Vagina (tissue), 2 donors: Measurements from ENCODE around the gene CDC14B.

Experiments
- POLR2A ChIP-seq, 2 donors: fragments of 450-650 bp; IDR thresholded peaks; one replicate each; pipeline ENCODE4 v1.6.1; 2017; ENCODE audit warnings: antibody characterized with exemption in 2 of 2, mild to moderate bottlenecking in 2 of 2, moderate library complexity in 2 of 2
- TF ChIP-seq, protein P1 (sequence below), 3 experiments: fragments of 450-650 bp in 2 of 3; fragments of 200-600 bp in 1 of 3; sonication (generic) in 1 of 3; IDR thresholded peaks; one replicate each; pipeline ENCODE4 v1.5.1; 2017 to 2019; ENCODE audit warnings: antibody characterized with exemption in 3 of 3, mild to moderate bottlenecking in 2 of 3, moderate library complexity in 2 of 3

DNA sequence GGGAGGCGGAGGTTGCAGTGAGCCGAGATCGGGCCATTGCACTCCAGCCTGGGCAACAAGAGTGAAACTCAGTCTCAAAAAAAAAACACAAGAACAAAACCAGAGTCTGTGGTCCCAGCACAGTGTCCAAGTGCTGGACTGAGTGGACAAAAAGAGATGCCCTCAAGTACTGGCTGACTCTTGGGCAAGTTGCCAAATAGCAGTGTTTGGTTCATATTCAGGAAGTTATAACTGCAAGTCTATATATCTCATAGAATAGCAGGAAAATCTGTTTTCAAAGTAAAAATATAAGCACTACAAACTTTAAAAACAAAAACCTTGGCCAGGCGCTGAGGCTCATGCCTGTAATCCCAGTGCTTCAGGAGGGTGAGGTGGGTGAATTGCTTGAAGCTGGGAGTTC lies 162.4 kb downstream of the CDC14B start:
- TF ChIP-seq, protein P1, sequence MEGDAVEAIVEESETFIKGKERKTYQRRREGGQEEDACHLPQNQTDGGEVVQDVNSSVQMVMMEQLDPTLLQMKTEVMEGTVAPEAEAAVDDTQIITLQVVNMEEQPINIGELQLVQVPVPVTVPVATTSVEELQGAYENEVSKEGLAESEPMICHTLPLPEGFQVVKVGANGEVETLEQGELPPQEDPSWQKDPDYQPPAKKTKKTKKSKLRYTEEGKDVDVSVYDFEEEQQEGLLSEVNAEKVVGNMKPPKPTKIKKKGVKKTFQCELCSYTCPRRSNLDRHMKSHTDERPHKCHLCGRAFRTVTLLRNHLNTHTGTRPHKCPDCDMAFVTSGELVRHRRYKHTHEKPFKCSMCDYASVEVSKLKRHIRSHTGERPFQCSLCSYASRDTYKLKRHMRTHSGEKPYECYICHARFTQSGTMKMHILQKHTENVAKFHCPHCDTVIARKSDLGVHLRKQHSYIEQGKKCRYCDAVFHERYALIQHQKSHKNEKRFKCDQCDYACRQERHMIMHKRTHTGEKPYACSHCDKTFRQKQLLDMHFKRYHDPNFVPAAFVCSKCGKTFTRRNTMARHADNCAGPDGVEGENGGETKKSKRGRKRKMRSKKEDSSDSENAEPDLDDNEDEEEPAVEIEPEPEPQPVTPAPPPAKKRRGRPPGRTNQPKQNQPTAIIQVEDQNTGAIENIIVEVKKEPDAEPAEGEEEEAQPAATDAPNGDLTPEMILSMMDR (IDR thresholded peaks at IDR 0.05): no peak
- TF ChIP-seq POLR2A (IDR thresholded peaks at IDR 0.05): no peak
